HepG2 (cell line): Measurements from ENCODE around the gene AGAP1. TPM values are rescaled to one million over a fixed set of nuclear protein-coding genes. Genes with fewer than 3 reads are reported as not detected.

Source experiments
- ATAC-seq: fragments of 200-7000 bp; cut with Tn5 transposase; 3 replicates; pipeline ENCODE4 v1.9.1; 2020; ENCODE audit warnings: mild to moderate bottlenecking, moderate library complexity
- BruUV-seq: library from RNA; stranded (reverse); fragments of 400-500 nt; replicated peaks from 2 replicates; lab custom pipeline; 2021; lab: Mats Ljungman, UMichigan
- CTCF ChIA-PET: fragments of 300-600 bp; formaldehyde crosslinking; extraction: SDS; loops from one replicate; lab custom pipeline; 2021; ENCODE audit warnings: low total read pairs, inconsistent platforms, low intra/inter-chr PET ratio; lab: Yijun Ruan, JAX
- POLR2A ChIA-PET: fragments of 350-600 bp; sonication (Branson Sonifier 250); formaldehyde crosslinking; loops from one replicate; lab custom pipeline; 2020; ENCODE audit warnings: antibody characterized with exemption, inconsistent platforms; lab: Yijun Ruan, JAX
- DNase-seq: peaks from one replicate; pipeline ENCODE4 v3.0.0-alpha.2; 2015; ENCODE audit warnings: low spot score
- FAIRE-seq: peaks from 3 replicates; lab custom pipeline; 2011; peaks lifted over from hg19 to GRCh38; lab: Jason Lieb, UNC
- H2AFZ ChIP-seq: one replicate; pipeline ENCODE4 v1.6.1; 2011; ENCODE audit warnings: low read length, inconsistent platforms
- H3K27ac ChIP-seq: fragments of 300-600 bp; 3 replicates; pipeline ENCODE4 v1.8.0; 2011; ENCODE audit warnings: mixed run types, mild to moderate bottlenecking, mixed read lengths, low read length, inconsistent platforms; ENCODE audit not compliant: insufficient read depth; ENCODE audit errors: extremely low read length
- H3K27me3 ChIP-seq, 2 experiments: fragments of 200-600 bp in 1 of 2; 2 replicates in 1 of 2; 3 replicates in 1 of 2; pipeline versions ENCODE4 v1.6.0 to v1.8.0; 2011; ENCODE audit warnings: low read length in 2 of 2, mild to moderate bottlenecking in 2 of 2, moderate library complexity in 2 of 2, inconsistent platforms in 1 of 2; ENCODE audit not compliant: insufficient read depth in 2 of 2, control insufficient read depth in 1 of 2
- H3K36me3 ChIP-seq, 2 experiments: fragments of 200-600 bp in 1 of 2; replicated peaks in 1 of 2; 2 replicates in 1 of 2; 3 replicates in 1 of 2; pipeline versions ENCODE4 v1.5.1 to v1.8.0; 2011; ENCODE audit warnings: low read length in 2 of 2, inconsistent platforms in 1 of 2; ENCODE audit not compliant: insufficient read depth in 2 of 2, control insufficient read depth in 1 of 2
- H3K4me1 ChIP-seq: 2 replicates; pipeline ENCODE4 v1.5.1; 2012; ENCODE audit warnings: low read length, inconsistent platforms; ENCODE audit not compliant: insufficient read depth
- H3K4me2 ChIP-seq: 2 replicates; pipeline ENCODE4 v1.6.0; 2011; ENCODE audit warnings: low read depth, low read length, inconsistent platforms
- H3K4me3 ChIP-seq, 3 experiments: fragments of 200-600 bp in 1 of 3; sonication (generic), shearing (Covaris generic) in 1 of 3; replicated peaks in 1 of 3; 2 replicates each; pipeline ENCODE4 v1.5.1; 2011 to 2016; ENCODE audit warnings: low read length in 3 of 3, inconsistent platforms in 2 of 3, low read depth in 2 of 3, mild to moderate bottlenecking in 2 of 3, control low read depth in 1 of 3, mixed read lengths in 1 of 3; ENCODE audit not compliant: insufficient read depth in 1 of 3
- H3K79me2 ChIP-seq: one replicate; pipeline ENCODE4 v1.6.1; 2011; ENCODE audit warnings: low read length, inconsistent platforms; ENCODE audit not compliant: insufficient read depth
- H3K9ac ChIP-seq: 2 replicates; pipeline ENCODE4 v1.6.0; 2011; ENCODE audit warnings: mild to moderate bottlenecking, low read depth, low read length, inconsistent platforms; ENCODE audit not compliant: insufficient read depth
- H3K9me3 ChIP-seq: 2 replicates; pipeline ENCODE4 v1.5.1; 2012; ENCODE audit warnings: mild to moderate bottlenecking, low read length
- H4K20me1 ChIP-seq: 2 replicates; pipeline ENCODE4 v1.6.0; 2011; ENCODE audit warnings: inconsistent platforms, mild to moderate bottlenecking, low read length, moderate library complexity; ENCODE audit not compliant: insufficient read depth
- CBX5 ChIP-seq: sonication (generic); formaldehyde crosslinking; IDR thresholded peaks from 2 replicates; pipeline ENCODE4 v1.4.0; 2020; ENCODE audit warnings: missing genetic modification reagents, borderline replicate concordance
- ELF3 ChIP-seq: IDR thresholded peaks from 2 replicates; pipeline ENCODE4 v1.6.1; 2016; ENCODE audit warnings: missing genetic modification reagents, missing compliant biosample characterization
- EZH2 ChIP-seq: conservative IDR thresholded peaks from 2 replicates; pipeline ENCODE4 v1.6.1; 2012; ENCODE audit warnings: mild to moderate bottlenecking, low read depth, low read length, moderate library complexity
- FUBP1 ChIP-seq: sonication (generic); formaldehyde crosslinking; IDR thresholded peaks from 2 replicates; pipeline ENCODE4 v1.5.1; 2020; ENCODE audit warnings: missing genetic modification reagents, mild to moderate bottlenecking, borderline replicate concordance
- GTF3A ChIP-seq: sonication (generic); formaldehyde crosslinking; conservative IDR thresholded peaks from 2 replicates; pipeline ENCODE4 v1.4.0; 2020; ENCODE audit warnings: mild to moderate bottlenecking, missing genetic modification reagents
- HOXA5 ChIP-seq: sonication (generic); formaldehyde crosslinking; IDR thresholded peaks from 2 replicates; pipeline ENCODE4 v1.4.0; 2020; ENCODE audit warnings: missing genetic modification reagents
- KMT2B ChIP-seq: IDR thresholded peaks from 2 replicates; pipeline ENCODE4 v1.6.1; 2016; ENCODE audit warnings: missing genetic modification reagents, missing compliant biosample characterization
- MEF2D ChIP-seq: sonication (generic); formaldehyde crosslinking; IDR thresholded peaks from 2 replicates; pipeline ENCODE4 v1.5.1; 2020; ENCODE audit warnings: mild to moderate bottlenecking, missing genetic modification reagents
- NR3C1 ChIP-seq: sonication (generic); formaldehyde crosslinking; IDR thresholded peaks from 2 replicates; pipeline ENCODE4 v1.4.0; 2020; ENCODE audit warnings: missing genetic modification reagents
- PAWR ChIP-seq: sonication (generic); formaldehyde crosslinking; IDR thresholded peaks from 2 replicates; pipeline ENCODE4 v1.4.0; 2020; ENCODE audit warnings: missing genetic modification reagents, mild to moderate bottlenecking, borderline replicate concordance
- RBAK ChIP-seq: sonication (generic); formaldehyde crosslinking; IDR thresholded peaks from 2 replicates; pipeline ENCODE4 v1.5.1; 2020; ENCODE audit warnings: mild to moderate bottlenecking, missing genetic modification reagents
- RELA ChIP-seq: sonication (generic); formaldehyde crosslinking; IDR thresholded peaks from 2 replicates; pipeline ENCODE4 v1.4.0; 2020; ENCODE audit warnings: missing genetic modification reagents
- SOX13 ChIP-seq, 3 experiments: fragments of 450-650 bp in 1 of 3; sonication (generic) in 1 of 3; formaldehyde crosslinking in 1 of 3; IDR thresholded peaks in 2 of 3; conservative IDR thresholded peaks in 1 of 3; 2 replicates each; pipeline versions ENCODE4 v1.5.0 to v1.6.1; 2016 to 2020; ENCODE audit warnings: antibody characterized with exemption in 1 of 3, mild to moderate bottlenecking in 1 of 3, missing compliant biosample characterization in 1 of 3, missing genetic modification reagents in 1 of 3, moderate library complexity in 1 of 3
- TAF15 ChIP-seq: fragments of 200-400 bp; formaldehyde crosslinking; IDR thresholded peaks from one replicate; pipeline ENCODE4 v1.6.1; 2018; ENCODE audit warnings: mild to moderate bottlenecking, low read depth, low read length; ENCODE audit not compliant: poor library complexity, severe bottlenecking
- TRIM24 ChIP-seq: sonication (generic); formaldehyde crosslinking; IDR thresholded peaks from 2 replicates; pipeline ENCODE4 v1.8.0; 2022; ENCODE audit warnings: mild to moderate bottlenecking, missing genetic modification reagents
- ZC3H13 ChIP-seq: sonication (generic); formaldehyde crosslinking; IDR thresholded peaks from 2 replicates; pipeline ENCODE4 v1.8.1; 2023; ENCODE audit warnings: mild to moderate bottlenecking, missing genetic modification reagents, moderate library complexity
- ZNF772 ChIP-seq: sonication (generic); formaldehyde crosslinking; IDR thresholded peaks from 2 replicates; pipeline ENCODE4 v1.5.0; 2020; ENCODE audit warnings: mild to moderate bottlenecking, missing genetic modification reagents
- ZNF781 ChIP-seq: sonication (generic); formaldehyde crosslinking; IDR thresholded peaks from 2 replicates; pipeline ENCODE4 v1.5.1; 2020; ENCODE audit warnings: borderline replicate concordance, mild to moderate bottlenecking, missing genetic modification reagents; ENCODE audit errors: not compliant biosample characterization
- ZSCAN20 ChIP-seq: sonication (generic); formaldehyde crosslinking; IDR thresholded peaks from 2 replicates; pipeline ENCODE4 v1.4.0; 2020; ENCODE audit warnings: missing genetic modification reagents, mild to moderate bottlenecking, borderline replicate concordance
- WGBS: methylation state at CpG from one replicate; pipeline ENCODE4 v1.1.6; 2017; ENCODE audit warnings: low lambda C conversion rate; 5-methylcytosine and 5-hydroxymethylcytosine counted together
- in situ Hi-C: cut with HindIII; loops from 2 replicates; pipeline ENCODE4 v1.10.0; 2017; ENCODE audit warnings: low pct_unique_long_range_greater_than_20kb; ENCODE audit not compliant: extremely low pct_ligation_motif_present
- intact Hi-C: fragments of 100-400 bp; cut with micrococcal nuclease; formaldehyde crosslinking; loops from one replicate; pipeline ENCODE4 v1.10.0; 2022; ENCODE audit not compliant: unreplicated experiment
- polyA plus RNA-seq, 8 experiments: library from polyadenylated mRNA; depleted of rRNA in 3 of 8; stranded (reverse) in 7 of 8; unstranded in 1 of 8; fragments of >200 nt; fragmentation: Illumina TruSeq in 4 of 8; extraction: Trizol in 4 of 8; gene quantifications; 2 replicates each; pipeline versions ENCODE4 v1.2.1 to v1.2.3, GENCODE V29; 2011 to 2016; ENCODE audit warnings: low read depth in 4 of 8, missing spikeins in 1 of 8, mixed read lengths in 1 of 8; ENCODE audit not compliant: insufficient read depth in 1 of 8
- total RNA-seq, 5 experiments: library from RNA; depleted of rRNA; stranded (reverse); fragments of >200 nt; fragmentation: Illumina TruSeq; extraction: Trizol; gene quantifications; 2 replicates each; pipeline ENCODE4 v1.2.3, GENCODE V29; 2016; ENCODE audit warnings: low read depth in 1 of 5
- TF ChIP-seq, protein P1 (sequence below): sonication (generic); formaldehyde crosslinking; IDR thresholded peaks from 2 replicates; pipeline ENCODE4 v1.4.0; 2020; ENCODE audit warnings: mild to moderate bottlenecking, missing genetic modification reagents
- TF ChIP-seq, protein P2 (sequence below): sonication (generic); formaldehyde crosslinking; IDR thresholded peaks from 2 replicates; pipeline ENCODE4 v1.8.0; 2022; ENCODE audit warnings: missing genetic modification reagents, mild to moderate bottlenecking, moderate library complexity, borderline replicate concordance

AGAP1 gene
- total and polyA plus RNA-seq, 2 of the 13 experiments (the other 11 are each of a cell fraction or from before 2014, with no cell fraction given): 21.2 to 32.7 TPM

DNA sequence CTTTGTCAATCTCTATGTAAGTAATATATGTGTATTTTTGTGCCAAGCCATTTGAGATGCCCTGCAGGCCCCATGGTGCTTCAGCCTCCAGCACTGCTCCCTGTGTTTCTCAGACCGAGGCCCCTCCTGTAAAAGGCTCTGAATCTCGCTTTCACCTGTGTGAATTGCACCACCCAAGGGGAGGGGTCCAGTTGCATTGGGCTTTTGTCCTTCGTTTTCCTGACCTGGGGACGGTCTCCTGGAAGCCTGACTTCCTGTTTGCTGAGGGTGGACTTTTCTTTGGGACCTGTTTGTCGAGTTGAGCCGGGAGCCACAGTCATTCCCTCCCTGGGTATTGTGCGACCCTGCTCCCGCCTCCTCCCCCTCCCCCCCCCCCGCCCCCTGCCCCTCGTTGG, 48.9 kb downstream of the AGAP1 start:
- peaks cover 77% of the 10 kb centered on the region for H3K79me2 ChIP-seq
- peak overlapping the region in 2 of 3 experiments; percentile 29 to 45; a peak in 3 of 6 replicates for H3K4me3 ChIP-seq
- peaks cover 10% of the 10 kb centered on the region for H4K20me1 ChIP-seq
- ChIA-PET CTCF (no interaction called here), POLR2A (interaction anchor here (0.7 to 1.3 kb wide), 5 partner anchors 28 to 867 kb away, joined by 3 to 9 read pairs (median 4); no protein-coding TSS in a partner anchor)
- H3K4me2 ChIP-seq: peak overlapping the region; percentile 74
- intact Hi-C loops (loop anchor here (2.0 to 5.0 kb wide), 4 partner anchors 28 to 48 kb away; partner anchors contain the start of gene AGAP1), in situ Hi-C loops (no loop called here)
- FAIRE-seq (no peak), DNase-seq (peak; percentile 96), ATAC-seq (peak; percentile 84)
- peak overlapping the region; percentile 38 for H3K9ac ChIP-seq
- H3K36me3 ChIP-seq: no peaks in the 10 kb centered on the region
- H3K27me3 ChIP-seq: no peaks in the 10 kb centered on the region
- under 1% methylated on average over 10 of the region's 10 CpGs for WGBS
- peak overlapping the region; percentile 67 for H3K27ac ChIP-seq
- no TSS peak for BruUV-seq
- H2AFZ ChIP-seq: no peak overlapping the region
- H3K9me3 ChIP-seq: no peaks in the 10 kb centered on the region
- H3K4me1 ChIP-seq: peaks cover 91% of the 10 kb centered on the region
- TF ChIP-seq ELF3 (CRISPR knock-in tag) (peak; percentile 93), HOXA5 (no peak; the same call in 1 of the 2 replicates), PAWR (CRISPR knock-in tag) (no peak), ZNF772 (peak; percentile 82; the same call in 1 of the 2 replicates), KMT2B (CRISPR knock-in tag) (no peak), RBAK (no peak), TAF15 (no peak), ZNF781 (no peak), GTF3A (CRISPR knock-in tag) (no peak), TRIM24 (CRISPR knock-in tag) (no peak), CBX5 (CRISPR knock-in tag) (peak; percentile 54; the same call in 1 of the 2 replicates), EZH2 (no peak), MEF2D (no peak), ZSCAN20 (CRISPR knock-in tag) (no peak), NR3C1 (CRISPR knock-in tag) (no peak), FUBP1 (CRISPR knock-in tag) (no peak), ZC3H13 (no peak), SOX13 (IDR thresholded peaks at IDR 0.05) (peak; percentile 91), SOX13 (CRISPR knock-in tag; conservative IDR thresholded peaks at IDR 0.05 in 1 of 2, IDR thresholded peaks at IDR 0.05 in 1 of 2) (peak in 1 of 2 experiments; percentile 95; a peak in 2 of 4 replicates), RELA (CRISPR knock-in tag) (no peak)
- TF ChIP-seq, protein P1, sequence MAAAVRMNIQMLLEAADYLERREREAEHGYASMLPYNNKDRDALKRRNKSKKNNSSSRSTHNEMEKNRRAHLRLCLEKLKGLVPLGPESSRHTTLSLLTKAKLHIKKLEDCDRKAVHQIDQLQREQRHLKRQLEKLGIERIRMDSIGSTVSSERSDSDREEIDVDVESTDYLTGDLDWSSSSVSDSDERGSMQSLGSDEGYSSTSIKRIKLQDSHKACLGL (CRISPR knock-in tag): no peak
- TF ChIP-seq, protein P2, sequence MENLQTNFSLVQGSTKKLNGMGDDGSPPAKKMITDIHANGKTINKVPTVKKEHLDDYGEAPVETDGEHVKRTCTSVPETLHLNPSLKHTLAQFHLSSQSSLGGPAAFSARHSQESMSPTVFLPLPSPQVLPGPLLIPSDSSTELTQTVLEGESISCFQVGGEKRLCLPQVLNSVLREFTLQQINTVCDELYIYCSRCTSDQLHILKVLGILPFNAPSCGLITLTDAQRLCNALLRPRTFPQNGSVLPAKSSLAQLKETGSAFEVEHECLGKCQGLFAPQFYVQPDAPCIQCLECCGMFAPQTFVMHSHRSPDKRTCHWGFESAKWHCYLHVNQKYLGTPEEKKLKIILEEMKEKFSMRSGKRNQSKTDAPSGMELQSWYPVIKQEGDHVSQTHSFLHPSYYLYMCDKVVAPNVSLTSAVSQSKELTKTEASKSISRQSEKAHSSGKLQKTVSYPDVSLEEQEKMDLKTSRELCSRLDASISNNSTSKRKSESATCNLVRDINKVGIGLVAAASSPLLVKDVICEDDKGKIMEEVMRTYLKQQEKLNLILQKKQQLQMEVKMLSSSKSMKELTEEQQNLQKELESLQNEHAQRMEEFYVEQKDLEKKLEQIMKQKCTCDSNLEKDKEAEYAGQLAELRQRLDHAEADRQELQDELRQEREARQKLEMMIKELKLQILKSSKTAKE (CRISPR knock-in tag): peak; percentile 56; the same call in 1 of the 2 replicates
